M059J (cell line): ENCODE results near the gene USP10. TPM values are rescaled to one million over a fixed set of nuclear protein-coding genes. Genes with fewer than 3 reads are reported as not detected.

Experiments
- DNase-seq: peaks from one replicate; pipeline ENCODE4 v3.0.0-alpha.2; 2012; ENCODE audit warnings: low read depth
- total RNA-seq: library from RNA; depleted of rRNA; stranded (reverse); fragments of >200 nt; shearing (Covaris generic); gene quantifications from 2 replicates; pipeline ENCODE4 v1.2.3, GENCODE V29; 2014

The USP10 gene
- total RNA-seq, 1 experiment from 2014 or later: 80.6 TPM

DNA sequence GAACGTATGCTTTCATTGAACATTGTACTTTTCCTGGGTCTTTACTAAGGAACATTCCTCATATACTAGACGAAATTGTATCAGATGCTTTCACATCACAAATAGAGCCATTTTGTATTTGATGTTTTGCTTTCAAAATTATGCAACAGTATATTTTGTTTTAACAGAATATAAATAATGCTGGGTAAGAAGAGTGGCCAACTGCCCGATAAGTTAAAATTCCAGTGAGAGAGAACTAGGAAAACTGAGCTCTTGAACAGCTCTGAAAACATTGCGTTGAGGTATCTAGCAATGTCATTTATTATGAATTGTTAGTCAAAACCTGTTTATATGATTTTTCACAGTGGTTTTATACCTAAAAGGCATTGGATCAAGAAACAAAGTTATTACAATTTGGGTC is 50.8 kb downstream of the USP10 start:
- DNase-seq: no peak

DNA sequence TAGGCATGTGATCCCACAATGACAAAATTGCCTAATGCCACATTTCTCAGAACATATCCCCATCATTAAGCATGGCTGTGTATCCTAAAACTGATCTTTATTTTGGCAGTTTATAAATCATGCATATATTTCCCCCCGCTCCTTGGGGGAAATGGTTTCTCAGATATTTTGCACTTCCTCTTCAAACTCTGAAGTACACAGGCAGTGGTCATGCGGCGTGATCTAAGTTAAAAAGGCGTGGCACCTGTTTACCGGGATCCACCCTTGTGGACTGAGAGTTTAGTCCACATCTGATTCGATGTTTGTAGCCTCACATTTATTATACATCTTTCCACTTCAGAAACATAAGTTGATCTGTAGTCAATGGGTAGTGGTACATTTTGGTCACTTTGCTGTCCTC is 51.4 kb downstream of the USP10 start:
- no peak for DNase-seq

DNA sequence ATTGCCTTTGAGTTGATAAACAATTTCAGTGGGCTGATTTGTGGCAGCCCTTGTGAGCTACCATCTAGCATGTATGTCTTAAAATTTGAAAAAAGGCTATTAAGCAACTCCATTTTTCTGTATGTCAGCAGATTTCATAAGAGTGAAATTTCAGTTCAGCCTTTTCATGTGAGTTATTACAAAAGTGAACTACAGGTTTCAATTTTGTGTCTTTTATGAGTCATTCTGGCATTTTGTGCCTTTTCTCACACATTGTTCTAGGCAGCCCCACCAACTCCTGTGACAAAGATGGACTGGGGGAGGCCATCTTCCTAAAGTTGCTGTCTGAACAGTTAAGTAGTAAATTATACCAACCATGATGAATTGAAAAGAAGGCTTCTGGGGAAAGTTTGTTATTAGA is 52.1 kb downstream of the USP10 start:
- peak; percentile 37 for DNase-seq

DNA sequence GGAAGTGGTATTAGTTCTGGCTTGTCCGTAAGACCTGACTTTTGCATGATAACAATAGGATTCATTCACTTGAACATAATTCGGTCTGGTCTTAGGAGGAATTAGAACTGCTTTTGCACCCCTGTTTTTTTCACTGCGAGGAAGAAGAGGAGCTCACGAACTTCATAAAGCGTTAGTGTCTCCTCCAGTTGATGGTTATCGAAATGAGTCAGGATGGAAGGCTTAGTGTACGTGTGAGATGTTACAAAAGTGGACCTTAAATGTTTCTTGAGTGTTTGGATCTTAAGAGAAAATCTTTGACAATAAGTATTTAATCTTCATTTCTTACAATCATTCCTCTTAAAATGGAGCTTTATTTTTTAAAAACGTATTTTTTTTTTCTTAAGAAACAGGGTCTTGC is 52.8 kb downstream of the USP10 start:
- DNase-seq: no peak

DNA sequence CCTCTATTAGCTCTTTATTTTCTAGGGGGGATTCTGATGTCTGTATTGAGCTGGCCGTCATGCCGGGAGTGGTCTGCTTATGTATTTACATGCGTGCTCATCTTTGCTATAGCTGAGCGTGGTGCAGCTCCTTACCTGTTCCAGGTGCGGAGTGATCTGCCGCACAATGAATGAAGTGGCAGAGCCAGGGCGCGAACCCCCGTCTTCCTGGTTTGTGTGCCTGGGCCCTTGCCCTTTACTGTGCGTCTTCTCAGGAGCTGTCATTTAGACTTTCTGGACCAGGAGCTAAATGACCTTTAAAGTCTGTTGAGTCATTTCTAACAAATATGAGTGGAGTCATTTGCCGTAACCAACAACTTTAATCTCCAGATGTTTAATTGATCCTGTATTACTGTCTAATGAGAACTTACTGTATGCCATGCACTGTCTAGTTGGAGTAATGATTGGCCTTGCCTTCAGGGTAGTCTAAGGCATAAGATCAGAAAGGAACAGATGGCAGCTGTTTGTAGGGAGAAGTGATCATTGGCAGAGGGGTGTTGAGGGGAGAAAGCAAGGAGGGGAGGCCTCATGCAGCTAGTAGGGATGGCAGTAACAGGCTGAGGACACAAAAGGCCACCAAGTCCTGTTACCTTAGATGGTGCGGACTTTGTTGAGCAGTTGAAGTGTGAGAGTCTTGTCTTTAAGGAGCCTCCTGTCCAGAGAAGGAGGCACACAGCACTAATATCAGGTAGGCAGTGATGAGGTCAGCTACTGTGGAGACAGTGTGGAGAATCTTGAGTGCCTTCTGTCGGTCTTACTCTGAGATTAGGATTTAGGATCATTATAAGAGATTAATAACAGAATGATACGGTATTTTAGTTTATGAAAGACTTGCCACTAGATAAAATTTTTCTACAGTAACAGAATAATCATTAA is 53.9 kb downstream of the USP10 start:
- DNase-seq: no peak

DNA sequence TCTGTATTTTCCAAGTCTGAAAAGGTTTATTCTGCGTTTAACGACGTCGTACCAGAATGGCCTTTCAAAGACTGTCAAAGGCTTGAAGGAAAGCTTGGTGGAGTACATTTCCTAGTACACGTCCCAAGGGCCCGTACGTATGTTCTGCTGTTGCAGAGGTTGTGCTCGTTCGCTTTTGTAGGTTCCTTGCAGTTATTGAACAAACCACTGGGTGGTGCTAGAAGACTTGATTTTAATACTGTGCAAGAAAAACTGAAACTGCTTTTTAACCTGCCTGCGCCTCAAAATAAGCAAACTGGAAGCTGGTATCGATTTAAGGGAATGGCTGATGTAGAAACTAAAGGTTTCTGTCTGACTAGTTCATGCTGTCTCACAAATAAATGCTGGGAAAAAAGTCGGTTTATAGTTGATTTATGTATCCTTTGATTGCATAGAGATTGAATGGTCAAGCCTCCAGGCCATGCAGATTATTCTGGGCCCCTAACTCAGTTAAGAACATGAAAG is 54.6 kb downstream of the USP10 start:
- peak; percentile 83 for DNase-seq

DNA sequence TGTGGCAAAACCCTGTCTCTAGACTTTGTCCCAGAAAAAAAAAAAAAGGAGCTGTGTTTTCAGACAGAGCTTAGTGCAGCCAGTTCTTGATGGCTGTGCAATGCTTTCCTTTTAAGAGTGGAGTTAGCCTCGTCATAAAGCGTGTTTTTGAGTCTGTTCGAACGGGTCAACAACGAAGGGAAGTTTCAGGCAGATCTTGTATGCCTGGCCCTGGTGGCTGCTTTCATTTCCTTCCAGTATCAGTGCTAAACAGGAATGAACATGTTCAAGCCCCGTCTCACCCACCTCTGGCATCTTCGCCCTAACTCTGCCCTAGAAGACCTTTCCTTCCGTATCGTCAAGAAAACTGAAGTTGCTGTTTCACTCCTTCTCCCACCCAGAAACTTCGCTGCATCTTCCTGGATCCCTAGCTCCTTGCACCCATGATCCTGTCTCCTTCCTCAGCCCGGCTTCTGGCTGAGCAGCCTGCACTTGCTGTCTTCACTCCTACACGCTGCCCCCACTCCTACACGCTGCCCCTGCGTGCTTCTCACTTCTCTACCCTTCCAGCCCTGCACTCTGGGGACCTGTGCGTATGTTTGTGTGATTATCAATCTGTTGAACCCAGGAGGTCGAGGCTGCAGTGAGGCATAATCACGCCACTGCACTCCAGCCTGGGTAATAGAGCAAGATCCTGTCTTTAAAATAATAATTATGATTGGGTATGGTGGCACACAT is 55.3 kb downstream of the USP10 start:
- no peak for DNase-seq

DNA sequence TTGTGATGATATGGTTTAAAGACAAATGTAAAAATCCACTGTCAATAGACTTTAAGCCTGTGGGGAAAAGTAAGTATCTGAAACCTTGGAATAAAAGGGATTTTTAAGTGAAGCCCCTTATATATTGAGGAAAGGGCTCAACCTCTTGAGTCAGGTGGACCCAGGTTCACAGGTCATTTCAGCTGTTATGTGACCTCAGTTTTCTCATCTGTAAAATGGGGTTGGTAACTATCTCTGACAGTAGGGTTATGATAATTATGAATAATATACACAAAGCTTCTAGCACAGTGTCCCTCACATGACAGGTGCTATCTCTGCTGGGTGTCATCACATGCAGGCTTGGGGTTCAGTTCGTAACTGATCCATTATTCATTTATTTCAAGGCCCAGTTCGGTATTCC is 57.0 kb downstream of the USP10 start:
- no peak for DNase-seq

DNA sequence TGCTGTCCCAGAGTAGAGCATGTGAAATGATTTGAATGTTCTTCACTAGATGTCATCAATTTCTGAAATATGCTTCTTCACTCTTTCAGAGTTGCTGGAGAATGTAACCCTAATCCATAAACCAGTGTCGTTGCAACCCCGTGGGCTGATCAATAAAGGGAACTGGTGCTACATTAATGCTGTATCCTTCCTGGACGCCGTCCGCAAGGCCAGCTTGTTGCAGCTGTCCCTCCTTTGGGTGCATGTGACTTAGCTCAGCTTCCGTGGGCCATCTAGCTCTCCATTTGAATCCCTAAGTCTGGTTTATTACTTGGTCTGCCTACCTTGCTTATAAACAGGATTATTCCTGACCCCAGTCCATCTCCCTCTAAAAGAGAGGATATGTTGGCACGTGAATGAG is 58.8 kb downstream of the USP10 start:
- no peak for DNase-seq

DNA sequence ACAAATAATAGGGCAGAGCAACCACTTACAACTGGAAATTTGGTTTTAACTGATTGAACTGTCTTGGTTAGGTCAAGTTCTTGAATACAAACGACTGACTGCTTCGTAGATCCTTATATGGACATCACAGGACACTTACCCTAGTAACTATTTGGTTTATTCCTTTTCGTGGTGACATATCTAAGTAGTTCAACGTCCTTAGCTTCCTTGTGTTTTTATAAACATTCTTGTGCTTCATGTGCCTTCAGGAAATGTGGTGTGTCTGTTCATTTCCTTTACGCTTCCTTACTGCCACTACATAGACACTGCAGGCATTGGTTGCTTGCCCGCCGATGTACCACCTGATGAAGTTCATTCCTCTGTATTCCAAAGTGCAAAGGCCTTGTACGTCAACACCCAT is 59.3 kb downstream of the USP10 start:
- peak; percentile 53 for DNase-seq

DNA sequence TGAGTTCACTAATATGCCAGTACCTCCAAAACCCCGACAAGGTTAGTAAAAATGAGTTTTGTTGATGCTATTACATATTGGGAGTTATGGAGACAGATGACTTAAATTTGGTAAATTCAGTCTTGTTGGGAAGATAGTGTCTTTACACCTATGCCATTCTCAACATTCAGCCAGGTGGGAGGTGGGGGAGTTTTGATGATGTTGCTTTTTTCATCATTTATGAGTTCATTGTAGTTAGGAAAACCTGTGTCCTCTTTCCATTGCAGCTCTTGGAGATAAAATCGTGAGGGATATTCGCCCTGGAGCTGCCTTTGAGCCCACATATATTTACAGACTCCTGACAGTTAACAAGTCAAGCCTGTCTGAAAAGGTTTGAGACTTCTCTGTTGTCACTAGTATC is 60.1 kb downstream of the USP10 start:
- no peak for DNase-seq

DNA sequence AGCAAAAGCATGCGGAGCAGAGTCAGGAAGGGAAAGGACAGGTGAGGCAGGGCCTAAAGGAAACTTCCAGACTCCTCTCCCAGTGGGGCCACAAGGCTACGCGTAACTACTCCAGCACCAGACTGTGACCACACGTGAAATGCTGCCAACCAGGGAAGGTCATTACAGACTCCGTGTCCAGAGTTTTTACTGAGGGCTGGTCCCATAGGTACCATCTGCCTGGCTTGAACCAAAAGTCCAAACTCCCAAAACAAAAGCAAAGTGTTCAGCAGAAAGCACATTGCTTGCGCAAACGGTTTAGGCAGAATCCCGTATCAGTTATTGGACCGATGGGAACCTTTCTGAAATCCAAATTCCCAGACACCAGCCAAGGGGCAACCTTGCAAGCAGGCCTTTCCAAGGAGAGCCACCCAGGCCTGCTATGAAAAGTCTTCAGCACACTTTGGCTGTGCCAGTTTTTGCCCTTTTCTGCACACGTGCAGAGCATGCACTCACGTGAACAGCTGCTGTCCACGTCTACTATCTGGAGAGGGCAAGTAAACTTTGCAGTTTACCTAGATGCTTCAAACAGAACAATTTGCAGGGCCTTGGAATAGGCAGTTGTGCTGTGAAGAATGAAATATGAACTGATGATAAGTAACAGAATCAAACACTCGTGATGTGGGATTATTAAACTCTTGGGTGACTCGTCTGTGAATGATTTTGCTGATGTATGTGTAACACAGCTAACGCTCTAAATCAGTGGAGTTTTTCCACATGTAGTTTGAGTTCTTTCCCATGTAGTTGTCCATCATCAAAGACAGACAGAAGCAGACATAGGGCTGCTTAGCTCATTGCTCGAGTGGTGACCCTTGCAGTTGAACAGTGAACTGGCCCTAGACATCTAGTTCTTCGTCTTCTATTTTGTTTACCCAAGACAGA is 61.9 kb downstream of the USP10 start:
- no peak for DNase-seq

DNA sequence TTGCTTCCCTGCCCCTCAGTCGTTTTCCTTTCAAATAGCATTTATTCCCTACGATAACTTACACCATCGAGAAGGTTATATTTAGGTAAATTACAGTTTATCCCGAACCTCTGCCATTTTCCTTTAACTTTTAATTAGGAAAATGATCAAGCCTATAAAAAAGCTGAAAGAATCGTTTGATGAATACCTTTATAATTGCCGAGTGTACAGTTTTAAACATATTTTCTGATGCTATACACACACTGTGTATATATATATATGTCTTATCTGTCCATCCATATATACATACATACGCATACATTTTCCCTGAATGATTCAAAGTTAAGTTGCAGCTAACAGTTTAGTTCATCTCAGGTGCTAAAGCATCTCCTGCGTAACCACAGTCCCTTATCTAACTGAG is 63.4 kb downstream of the USP10 start:
- no peak for DNase-seq

DNA sequence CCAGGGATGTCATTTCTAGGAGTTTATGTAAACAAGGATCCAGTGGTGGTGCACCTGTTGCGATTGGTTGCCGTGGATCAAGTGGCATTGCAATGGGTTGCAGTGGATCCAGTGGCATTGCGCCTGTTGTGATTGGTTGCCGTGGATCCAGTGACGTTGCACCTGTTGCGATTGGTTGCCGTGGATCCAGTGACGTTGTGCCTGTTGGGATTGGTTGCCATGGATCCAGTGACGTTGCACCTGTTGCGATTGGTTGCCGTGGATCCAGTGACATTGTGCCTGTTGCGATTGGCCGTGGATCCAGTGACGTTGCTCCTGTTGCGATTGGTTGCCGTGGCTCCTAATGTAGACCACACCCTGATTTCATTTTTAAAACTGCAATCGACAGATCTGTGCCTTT is 63.8 kb downstream of the USP10 start:
- DNase-seq: no peak

DNA sequence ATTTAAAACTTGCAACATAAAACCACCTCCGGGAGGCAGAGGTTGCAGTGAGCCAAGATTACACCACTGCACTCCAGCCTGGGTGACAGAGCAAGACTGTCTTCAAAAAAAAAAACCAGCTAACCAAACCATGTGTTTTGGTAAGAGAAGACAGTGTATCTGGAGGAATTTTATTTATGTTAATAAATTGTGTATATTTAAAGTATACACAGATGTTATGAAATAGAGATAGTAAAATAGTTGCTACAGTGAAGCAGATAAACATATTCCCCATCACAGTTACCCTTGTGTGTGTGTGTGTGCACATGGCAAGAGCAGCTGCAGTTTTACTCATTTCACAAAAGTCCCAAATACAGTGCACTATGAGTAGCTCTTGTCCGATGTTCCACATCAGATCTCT is 65.2 kb downstream of the USP10 start:
- no peak for DNase-seq

DNA sequence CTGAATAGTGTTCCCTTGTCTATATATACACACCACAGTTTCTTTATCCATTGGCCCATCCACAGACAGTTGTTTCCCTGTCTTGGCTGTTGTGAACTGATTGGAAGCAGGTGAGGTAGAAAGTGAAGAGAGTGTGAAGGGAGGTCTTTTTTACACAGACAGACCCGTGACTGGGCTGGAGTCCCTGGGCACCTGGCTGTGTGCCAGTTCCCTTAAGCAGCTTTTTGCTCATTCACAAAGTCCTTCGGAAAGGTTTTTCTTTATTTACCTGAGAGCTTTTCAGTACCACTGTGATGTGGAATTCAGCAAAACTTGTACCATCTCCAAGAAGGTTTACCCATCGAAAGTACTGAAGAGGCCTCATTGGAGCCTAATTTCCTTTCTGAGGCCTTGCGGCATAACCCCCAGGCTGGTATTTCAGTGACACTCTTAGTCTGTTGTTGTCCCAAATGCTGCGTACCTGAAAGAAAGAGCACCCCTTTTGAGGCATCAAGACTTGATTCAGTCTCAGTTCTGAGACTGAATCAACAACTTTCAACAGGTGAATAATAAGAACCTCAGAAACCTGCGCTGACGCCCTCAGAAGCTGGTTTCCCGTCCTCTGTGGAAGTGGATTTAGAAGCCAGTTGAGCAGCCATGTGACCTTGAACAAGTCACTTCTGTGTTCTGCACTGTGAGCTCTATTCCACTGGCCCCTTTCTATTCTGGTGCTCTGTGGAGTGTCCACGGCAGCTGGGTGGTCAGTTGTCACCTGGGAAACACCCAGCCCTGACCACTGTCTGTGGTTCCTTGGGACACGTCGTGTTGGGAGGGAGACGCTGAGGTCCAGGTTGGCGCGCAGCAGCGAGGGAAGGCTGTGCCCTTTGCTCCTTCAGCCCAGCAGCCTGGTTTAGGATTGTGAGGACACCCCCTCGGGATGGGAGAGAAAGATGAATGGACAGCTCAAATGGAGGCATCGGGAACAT is 66.1 kb downstream of the USP10 start:
- no peak for DNase-seq

DNA sequence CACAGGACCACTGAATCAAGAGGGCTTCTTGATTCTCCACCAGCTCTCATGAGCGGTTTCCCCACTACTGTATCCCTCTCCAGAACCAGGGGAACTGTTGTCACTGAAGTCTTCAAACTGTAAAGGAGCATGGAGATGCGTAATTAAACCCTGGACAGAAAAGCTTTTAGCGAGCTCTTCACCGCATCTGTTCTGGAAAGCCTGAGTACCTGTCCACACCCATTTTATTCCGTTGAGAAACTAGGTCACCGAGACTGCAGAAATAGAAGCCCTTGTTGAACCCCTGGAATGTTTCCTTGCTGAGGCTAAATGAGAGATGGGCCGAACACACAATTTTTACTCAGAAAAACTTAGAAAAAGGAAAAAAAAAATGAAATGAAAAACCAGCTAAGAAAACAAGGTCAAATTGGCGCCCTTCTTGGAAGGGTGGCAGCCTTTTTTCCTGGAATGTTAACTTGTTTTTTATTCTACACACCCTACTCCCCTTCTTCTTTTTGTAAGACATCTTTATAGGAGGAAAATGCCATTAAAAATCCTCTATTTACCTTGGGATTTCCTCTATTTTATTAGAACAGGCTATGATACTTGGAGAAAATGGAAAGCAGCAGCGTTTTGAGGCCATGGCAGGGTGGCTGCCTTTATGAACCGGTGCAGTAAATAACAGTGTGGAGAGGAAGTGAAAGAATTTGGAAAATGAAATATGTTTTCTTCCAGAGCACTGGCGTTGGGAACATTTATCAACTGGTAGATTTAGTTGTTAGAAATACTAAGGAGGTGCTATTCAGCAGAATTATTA is 67.4 kb downstream of the USP10 start:
- no peak for DNase-seq

DNA sequence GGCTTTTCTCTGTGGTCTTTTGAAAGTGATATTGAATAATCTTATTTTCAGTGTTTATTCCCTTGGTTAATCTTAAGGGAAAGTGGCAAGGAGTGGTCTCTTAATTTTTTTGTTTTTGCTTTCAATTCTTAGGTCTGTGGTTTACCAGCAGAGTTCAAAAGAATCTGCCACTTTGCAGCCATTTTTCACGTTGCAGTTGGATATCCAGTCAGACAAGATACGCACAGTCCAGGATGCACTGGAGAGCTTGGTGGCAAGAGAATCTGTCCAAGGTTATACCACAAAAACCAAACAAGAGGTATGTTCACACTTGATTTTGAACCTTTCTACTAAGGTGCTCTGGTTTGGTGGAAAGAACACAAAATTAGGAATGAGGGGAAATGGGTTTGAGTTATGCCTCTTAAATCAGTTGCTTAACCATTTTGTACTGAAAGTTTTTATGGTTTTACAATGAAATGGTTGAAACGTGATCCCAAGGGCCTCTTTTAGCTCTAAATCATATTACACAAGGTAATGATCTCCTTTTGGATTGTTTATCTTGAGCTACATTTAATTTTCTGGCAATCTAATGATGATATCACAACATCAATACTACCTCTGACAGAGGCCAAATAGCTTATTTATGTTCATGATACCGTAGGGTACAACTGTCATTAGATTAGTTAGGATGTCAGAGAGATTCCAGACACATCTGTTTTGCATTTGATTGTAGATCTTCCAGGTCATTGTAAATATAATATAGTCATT is 68.4 kb downstream of the USP10 start:
- DNase-seq: no peak

DNA sequence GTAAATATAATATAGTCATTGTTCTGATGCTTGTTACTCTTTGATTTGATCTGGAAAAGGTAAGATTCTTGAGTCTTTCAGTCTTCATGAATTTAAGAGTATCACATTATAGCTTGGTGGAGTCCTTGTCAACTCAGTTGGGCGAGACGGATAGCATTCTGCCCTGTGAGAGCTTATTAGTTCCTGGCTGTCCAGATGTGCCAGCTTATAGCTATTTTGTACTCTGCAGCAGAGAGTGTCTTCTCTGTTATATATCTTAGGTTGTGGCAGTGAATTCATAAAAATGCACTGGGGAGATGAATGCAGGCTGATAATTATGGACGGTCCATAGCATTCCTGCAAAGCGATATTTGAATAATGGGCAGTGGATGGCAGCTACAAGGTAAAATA is 69.0 kb downstream of the USP10 start:
- DNase-seq: no peak
